ENCODE measurements around the gene TGFA.

The TGFA gene

GRCh38 chr2:70479816-70480215 is 73.8 kb downstream of the TGFA start:
- POLR2A ChIA-PET = no interaction called here
- CTCF ChIA-PET = interaction anchor here (1.7 kb wide), 1 partner anchor 20 kb away, joined by 6 read pairs; no protein-coding TSS in a partner anchor
- no peak for TF ChIP-seq CTCF (IDR thresholded peaks at IDR 0.05; ENCODE audit: control extremely low read depth, extremely low read depth, low read depth, missing control alignments)
- no peak for DNase-seq (ENCODE audit: extremely low spot score)

DNA sequence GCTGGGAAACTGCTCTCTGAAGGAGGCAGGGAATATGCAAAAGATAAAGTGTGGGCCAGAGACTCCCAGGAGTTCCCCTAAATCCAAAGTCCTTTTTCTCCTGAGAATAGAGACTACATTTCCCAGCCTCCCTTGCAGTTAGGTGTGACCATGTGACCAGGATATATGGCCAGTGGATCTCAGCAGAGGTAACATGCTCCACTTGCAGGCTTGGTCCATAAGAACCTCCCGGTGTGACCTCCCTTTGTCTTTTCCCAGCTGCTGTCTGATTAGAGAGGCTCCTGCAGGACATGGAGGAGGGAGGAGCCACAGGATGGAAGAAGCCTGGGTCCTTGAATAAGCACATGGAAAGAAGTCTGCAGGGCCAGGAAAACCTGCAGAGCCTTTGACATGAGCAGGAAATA is 76.2 kb downstream of the TGFA start:
- no peak for TF ChIP-seq CTCF (IDR thresholded peaks at IDR 0.05; ENCODE audit: control extremely low read depth, extremely low read depth, low read depth, missing control alignments)
- POLR2A ChIA-PET = no interaction called here
- no peak for DNase-seq (ENCODE audit: extremely low spot score)
- CTCF ChIA-PET = no interaction called here

- ChIA-PET CTCF (interaction anchor here (0.8 kb wide), 1 partner anchor 142 kb away, joined by 3 read pairs; no protein-coding TSS in a partner anchor), POLR2A (no interaction called here)
- no peak for TF ChIP-seq CTCF (IDR thresholded peaks at IDR 0.05; ENCODE audit: control extremely low read depth, extremely low read depth, low read depth, missing control alignments)
- DNase-seq (ENCODE audit: extremely low spot score) = no peak
These were observed 78.4 kb downstream of the TGFA start for GRCh38 chr2:70475266-70475665.

- no peak for DNase-seq (ENCODE audit: extremely low spot score)
- TF ChIP-seq CTCF (IDR thresholded peaks at IDR 0.05; ENCODE audit: control extremely low read depth, extremely low read depth, low read depth, missing control alignments) = no peak
- POLR2A ChIA-PET = no interaction called here
- CTCF ChIA-PET = interaction anchor here (0.8 kb wide), 1 partner anchor 143 kb away, joined by 3 read pairs; no protein-coding TSS in a partner anchor
These were observed 79.3 kb downstream of the TGFA start for GRCh38 chr2:70474256-70474848.

DNA sequence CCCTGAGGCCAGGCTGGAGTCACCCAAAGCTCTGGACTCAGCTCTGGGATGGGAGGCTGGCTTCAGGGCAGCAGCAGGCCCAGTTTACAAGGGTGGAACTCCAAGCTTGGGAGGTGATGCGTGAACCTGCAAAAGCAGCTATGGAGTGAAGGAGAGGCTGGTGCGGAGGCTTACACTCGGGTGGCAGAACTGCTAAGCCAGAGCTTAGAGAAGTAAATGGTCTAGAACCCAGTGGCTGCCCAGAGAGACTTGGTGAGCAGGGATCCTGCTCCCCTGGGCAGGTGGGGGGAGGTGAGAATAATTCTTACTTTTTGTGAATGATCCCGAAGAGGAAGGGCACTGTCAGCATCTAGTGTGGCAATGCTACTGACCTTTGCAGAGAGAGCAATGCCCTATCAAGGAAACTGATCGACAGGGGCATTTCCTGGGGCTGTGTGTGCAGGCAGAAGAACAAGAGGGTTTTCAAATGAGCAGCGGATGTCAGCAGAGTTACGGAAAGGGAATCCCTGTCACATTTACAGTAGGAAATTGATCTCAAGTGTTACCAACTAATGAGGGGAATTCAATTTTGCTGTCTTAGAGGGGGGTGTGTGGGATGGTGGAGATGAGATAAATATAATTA is 80.4 kb downstream of the TGFA start:
- no peak for DNase-seq (ENCODE audit: extremely low spot score)
- TF ChIP-seq CTCF (IDR thresholded peaks at IDR 0.05; ENCODE audit: control extremely low read depth, extremely low read depth, low read depth, missing control alignments) = no peak
- ChIA-PET CTCF (no interaction called here), POLR2A (no interaction called here)

- CTCF ChIA-PET = no interaction called here
- TF ChIP-seq CTCF (IDR thresholded peaks at IDR 0.05; ENCODE audit: control extremely low read depth, extremely low read depth, low read depth, missing control alignments) = no peak
- POLR2A ChIA-PET = no interaction called here
- DNase-seq (ENCODE audit: extremely low spot score) = no peak
These were observed 81.3 kb downstream of the TGFA start for GRCh38 chr2:70472221-70472890.
